ENCODE measurements around the gene PDK4.

GRCh38 chr7:95536656-95537311 lies 59.5 kb downstream of the PDK4 start:
- no peak for TF ChIP-seq ILF3 (IDR thresholded peaks at IDR 0.05; ENCODE audit: borderline replicate concordance)
- TF ChIP-seq, protein P1, sequence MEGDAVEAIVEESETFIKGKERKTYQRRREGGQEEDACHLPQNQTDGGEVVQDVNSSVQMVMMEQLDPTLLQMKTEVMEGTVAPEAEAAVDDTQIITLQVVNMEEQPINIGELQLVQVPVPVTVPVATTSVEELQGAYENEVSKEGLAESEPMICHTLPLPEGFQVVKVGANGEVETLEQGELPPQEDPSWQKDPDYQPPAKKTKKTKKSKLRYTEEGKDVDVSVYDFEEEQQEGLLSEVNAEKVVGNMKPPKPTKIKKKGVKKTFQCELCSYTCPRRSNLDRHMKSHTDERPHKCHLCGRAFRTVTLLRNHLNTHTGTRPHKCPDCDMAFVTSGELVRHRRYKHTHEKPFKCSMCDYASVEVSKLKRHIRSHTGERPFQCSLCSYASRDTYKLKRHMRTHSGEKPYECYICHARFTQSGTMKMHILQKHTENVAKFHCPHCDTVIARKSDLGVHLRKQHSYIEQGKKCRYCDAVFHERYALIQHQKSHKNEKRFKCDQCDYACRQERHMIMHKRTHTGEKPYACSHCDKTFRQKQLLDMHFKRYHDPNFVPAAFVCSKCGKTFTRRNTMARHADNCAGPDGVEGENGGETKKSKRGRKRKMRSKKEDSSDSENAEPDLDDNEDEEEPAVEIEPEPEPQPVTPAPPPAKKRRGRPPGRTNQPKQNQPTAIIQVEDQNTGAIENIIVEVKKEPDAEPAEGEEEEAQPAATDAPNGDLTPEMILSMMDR (IDR thresholded peaks at IDR 0.05 in 2 of 3, conservative IDR thresholded peaks at IDR 0.05 in 1 of 3; ENCODE audit: insufficient read depth in 2 of 3, low read depth in 1 of 3, low read length in 3 of 3): no peak
- no peak for TF ChIP-seq GABPA (tag; conservative IDR thresholded peaks at IDR 0.05; ENCODE audit: low read depth)

All from K562 (cell line).